K562 (cell line): ENCODE measurements around the gene DNAJC12. TPM values are rescaled to one million over a fixed set of nuclear protein-coding genes. Genes with fewer than 3 reads are reported as not detected.

Source experiments
- BACH1 ChIP-seq: fragments of 200-800 bp; sonication (Bioruptor generic); IDR thresholded peaks from 2 replicates; pipeline ENCODE4 v1.6.1; 2016; ENCODE audit warnings: missing genetic modification characterization, missing compliant biosample characterization
- BRCA1 ChIP-seq, 2 experiments: fragments of 450-650 bp in 1 of 2; sonication (generic) in 1 of 2; formaldehyde crosslinking in 1 of 2; IDR thresholded peaks; 2 replicates each; pipeline versions ENCODE4 v1.5.0 to v1.6.1; 2017 to 2020; ENCODE audit warnings: mild to moderate bottlenecking in 1 of 2, missing genetic modification reagents in 1 of 2
- NFIX ChIP-seq: fragments of 250-450 bp; sonication (Bioruptor Pico); IDR thresholded peaks from 2 replicates; pipeline ENCODE4 v1.4.0; 2020; ENCODE audit warnings: low read depth, mild to moderate bottlenecking, moderate library complexity
- RFX5 ChIP-seq: IDR thresholded peaks from 2 replicates; pipeline ENCODE4 v1.6.1; 2011; ENCODE audit warnings: low read depth, mild to moderate bottlenecking, improper control_type of control experiment, low read length
- SMARCA5 ChIP-seq: fragments of 450-650 bp; IDR thresholded peaks from 2 replicates; pipeline ENCODE4 v1.6.1; 2016
- TAF7 ChIP-seq: fragments of 450-650 bp; IDR thresholded peaks from 2 replicates; pipeline ENCODE4 v1.6.1; 2016; ENCODE audit warnings: missing genetic modification characterization, missing compliant biosample characterization
- ZNF668 ChIP-seq: fragments of 250-450 bp; sonication (Bioruptor Pico); IDR thresholded peaks from 2 replicates; pipeline ENCODE4 v1.8.0; 2022; ENCODE audit warnings: mild to moderate bottlenecking, inconsistent platforms
- ZNF79 ChIP-seq: fragments of 250-450 bp; sonication (Bioruptor Pico); IDR thresholded peaks from 2 replicates; pipeline ENCODE4 v1.4.0; 2020; ENCODE audit warnings: low read depth, mild to moderate bottlenecking, moderate library complexity
- polyA plus RNA-seq, 8 experiments: library from polyadenylated mRNA; depleted of rRNA in 4 of 8; stranded (reverse) in 5 of 8; unstranded in 3 of 8; fragments of >200 nt; fragmentation: Nextera tagmentation in 2 of 8; fragmentation: Illumina TruSeq in 1 of 8; extraction: Ambion mirVana in 2 of 8; extraction: Trizol in 1 of 8; gene quantifications; 2 replicates each; pipeline versions ENCODE4 v1.2.1 to v1.2.3, GENCODE V29; 2011 to 2014; ENCODE audit warnings: inconsistent platforms in 1 of 8, missing spikeins in 1 of 8
- total RNA-seq, 7 experiments: library from RNA; depleted of rRNA in 6 of 7; stranded (reverse); fragments of >200 nt in 6 of 7; fragmentation: Illumina TruSeq in 2 of 7; extraction: Trizol in 2 of 7; gene quantifications; 2 replicates each; pipeline versions ENCODE4 v1.2.1 to v1.2.3, GENCODE V29; 2011 to 2021; ENCODE audit warnings: low replicate concordance in 1 of 7
- TF ChIP-seq, protein P1 (sequence below): sonication (generic); formaldehyde crosslinking; IDR thresholded peaks from 2 replicates; pipeline ENCODE4 v1.8.0; 2022; ENCODE audit warnings: missing genetic modification reagents, mild to moderate bottlenecking, borderline replicate concordance
- TF ChIP-seq, protein P2 (sequence below): sonication (generic); formaldehyde crosslinking; IDR thresholded peaks from 2 replicates; pipeline ENCODE4 v1.8.0; 2023; ENCODE audit warnings: mild to moderate bottlenecking, missing genetic modification reagents
- TF ChIP-seq, protein P3 (sequence below): IDR thresholded peaks from 2 replicates; pipeline ENCODE4 v1.6.1; 2016; ENCODE audit warnings: missing genetic modification characterization, missing compliant biosample characterization
- TF ChIP-seq, protein P4 (sequence below): fragments of 250-450 bp; sonication (Bioruptor Pico); IDR thresholded peaks from 2 replicates; pipeline ENCODE4 v1.8.0; 2022; ENCODE audit warnings: inconsistent platforms
- TF ChIP-seq, protein P5 (sequence below): IDR thresholded peaks from 2 replicates; pipeline ENCODE4 v1.6.1; 2014; ENCODE audit warnings: antibody characterized with exemption

DNAJC12 gene
- total and polyA plus RNA-seq, 9 of the 15 experiments (the other 6 are each of a cell fraction or from before 2014, with no cell fraction given), result 7.4 to 95.9 (median 68.5) TPM

DNA sequence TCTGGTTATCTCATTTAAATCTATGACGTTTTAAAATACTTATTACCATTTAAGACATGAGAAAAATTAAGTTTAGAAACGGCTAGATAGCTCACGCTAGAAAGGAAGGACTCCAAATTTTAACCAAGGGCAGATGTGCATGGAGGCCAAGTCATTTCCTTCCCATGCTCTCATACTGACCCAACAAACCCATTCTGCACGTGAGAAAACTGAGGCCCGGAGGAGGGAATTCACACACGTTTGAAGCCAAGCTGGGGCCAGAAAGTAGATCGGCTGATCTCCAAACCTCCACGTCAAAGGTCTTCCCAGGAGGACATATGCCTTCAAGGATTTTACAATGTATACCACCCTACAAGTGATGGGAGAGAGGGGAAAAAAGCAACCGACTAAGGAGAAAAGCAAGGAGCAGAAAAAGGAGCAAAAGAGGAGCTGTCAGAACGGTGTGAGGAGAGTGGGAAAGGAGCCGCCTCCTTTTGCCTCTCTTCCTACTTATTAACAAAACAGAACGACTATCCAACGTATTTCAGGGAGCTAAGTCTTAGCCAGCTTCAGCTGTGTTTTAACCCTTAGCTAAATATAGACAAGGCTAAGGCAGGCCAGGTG, 45.8 kb upstream of the DNAJC12 start (continued):
- TF ChIP-seq, protein P1, sequence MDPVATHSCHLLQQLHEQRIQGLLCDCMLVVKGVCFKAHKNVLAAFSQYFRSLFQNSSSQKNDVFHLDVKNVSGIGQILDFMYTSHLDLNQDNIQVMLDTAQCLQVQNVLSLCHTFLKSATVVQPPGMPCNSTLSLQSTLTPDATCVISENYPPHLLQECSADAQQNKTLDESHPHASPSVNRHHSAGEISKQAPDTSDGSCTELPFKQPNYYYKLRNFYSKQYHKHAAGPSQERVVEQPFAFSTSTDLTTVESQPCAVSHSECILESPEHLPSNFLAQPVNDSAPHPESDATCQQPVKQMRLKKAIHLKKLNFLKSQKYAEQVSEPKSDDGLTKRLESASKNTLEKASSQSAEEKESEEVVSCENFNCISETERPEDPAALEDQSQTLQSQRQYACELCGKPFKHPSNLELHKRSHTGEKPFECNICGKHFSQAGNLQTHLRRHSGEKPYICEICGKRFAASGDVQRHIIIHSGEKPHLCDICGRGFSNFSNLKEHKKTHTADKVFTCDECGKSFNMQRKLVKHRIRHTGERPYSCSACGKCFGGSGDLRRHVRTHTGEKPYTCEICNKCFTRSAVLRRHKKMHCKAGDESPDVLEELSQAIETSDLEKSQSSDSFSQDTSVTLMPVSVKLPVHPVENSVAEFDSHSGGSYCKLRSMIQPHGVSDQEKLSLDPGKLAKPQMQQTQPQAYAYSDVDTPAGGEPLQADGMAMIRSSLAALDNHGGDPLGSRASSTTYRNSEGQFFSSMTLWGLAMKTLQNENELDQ (CRISPR knock-in tag), result no peak
- no peak for TF ChIP-seq ZNF79
- no peak for TF ChIP-seq BRCA1 (IDR thresholded peaks at IDR 0.05)
- TF ChIP-seq BRCA1 (CRISPR knock-in tag; IDR thresholded peaks at IDR 0.05), result no peak
- no peak for TF ChIP-seq NFIX (CRISPR knock-in tag)
- TF ChIP-seq SMARCA5, result 0 out of 2 replicates have a peak, but pooled peaks have one; percentile 46
- TF ChIP-seq, protein P2, sequence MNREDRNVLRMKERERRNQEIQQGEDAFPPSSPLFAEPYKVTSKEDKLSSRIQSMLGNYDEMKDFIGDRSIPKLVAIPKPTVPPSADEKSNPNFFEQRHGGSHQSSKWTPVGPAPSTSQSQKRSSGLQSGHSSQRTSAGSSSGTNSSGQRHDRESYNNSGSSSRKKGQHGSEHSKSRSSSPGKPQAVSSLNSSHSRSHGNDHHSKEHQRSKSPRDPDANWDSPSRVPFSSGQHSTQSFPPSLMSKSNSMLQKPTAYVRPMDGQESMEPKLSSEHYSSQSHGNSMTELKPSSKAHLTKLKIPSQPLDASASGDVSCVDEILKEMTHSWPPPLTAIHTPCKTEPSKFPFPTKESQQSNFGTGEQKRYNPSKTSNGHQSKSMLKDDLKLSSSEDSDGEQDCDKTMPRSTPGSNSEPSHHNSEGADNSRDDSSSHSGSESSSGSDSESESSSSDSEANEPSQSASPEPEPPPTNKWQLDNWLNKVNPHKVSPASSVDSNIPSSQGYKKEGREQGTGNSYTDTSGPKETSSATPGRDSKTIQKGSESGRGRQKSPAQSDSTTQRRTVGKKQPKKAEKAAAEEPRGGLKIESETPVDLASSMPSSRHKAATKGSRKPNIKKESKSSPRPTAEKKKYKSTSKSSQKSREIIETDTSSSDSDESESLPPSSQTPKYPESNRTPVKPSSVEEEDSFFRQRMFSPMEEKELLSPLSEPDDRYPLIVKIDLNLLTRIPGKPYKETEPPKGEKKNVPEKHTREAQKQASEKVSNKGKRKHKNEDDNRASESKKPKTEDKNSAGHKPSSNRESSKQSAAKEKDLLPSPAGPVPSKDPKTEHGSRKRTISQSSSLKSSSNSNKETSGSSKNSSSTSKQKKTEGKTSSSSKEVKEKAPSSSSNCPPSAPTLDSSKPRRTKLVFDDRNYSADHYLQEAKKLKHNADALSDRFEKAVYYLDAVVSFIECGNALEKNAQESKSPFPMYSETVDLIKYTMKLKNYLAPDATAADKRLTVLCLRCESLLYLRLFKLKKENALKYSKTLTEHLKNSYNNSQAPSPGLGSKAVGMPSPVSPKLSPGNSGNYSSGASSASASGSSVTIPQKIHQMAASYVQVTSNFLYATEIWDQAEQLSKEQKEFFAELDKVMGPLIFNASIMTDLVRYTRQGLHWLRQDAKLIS, result no peak; the same call in 1 of the 2 replicates
- TF ChIP-seq BACH1, result peak; percentile 54; the same call in 1 of the 2 replicates
- TF ChIP-seq, protein P3, sequence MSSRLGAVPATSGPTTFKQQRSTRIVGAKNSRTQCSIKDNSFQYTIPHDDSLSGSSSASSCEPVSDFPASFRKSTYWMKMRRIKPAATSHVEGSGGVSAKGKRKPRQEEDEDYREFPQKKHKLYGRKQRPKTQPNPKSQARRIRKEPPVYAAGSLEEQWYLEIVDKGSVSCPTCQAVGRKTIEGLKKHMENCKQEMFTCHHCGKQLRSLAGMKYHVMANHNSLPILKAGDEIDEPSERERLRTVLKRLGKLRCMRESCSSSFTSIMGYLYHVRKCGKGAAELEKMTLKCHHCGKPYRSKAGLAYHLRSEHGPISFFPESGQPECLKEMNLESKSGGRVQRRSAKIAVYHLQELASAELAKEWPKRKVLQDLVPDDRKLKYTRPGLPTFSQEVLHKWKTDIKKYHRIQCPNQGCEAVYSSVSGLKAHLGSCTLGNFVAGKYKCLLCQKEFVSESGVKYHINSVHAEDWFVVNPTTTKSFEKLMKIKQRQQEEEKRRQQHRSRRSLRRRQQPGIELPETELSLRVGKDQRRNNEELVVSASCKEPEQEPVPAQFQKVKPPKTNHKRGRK (tag), result peak; percentile 71
- TF ChIP-seq, protein P4, sequence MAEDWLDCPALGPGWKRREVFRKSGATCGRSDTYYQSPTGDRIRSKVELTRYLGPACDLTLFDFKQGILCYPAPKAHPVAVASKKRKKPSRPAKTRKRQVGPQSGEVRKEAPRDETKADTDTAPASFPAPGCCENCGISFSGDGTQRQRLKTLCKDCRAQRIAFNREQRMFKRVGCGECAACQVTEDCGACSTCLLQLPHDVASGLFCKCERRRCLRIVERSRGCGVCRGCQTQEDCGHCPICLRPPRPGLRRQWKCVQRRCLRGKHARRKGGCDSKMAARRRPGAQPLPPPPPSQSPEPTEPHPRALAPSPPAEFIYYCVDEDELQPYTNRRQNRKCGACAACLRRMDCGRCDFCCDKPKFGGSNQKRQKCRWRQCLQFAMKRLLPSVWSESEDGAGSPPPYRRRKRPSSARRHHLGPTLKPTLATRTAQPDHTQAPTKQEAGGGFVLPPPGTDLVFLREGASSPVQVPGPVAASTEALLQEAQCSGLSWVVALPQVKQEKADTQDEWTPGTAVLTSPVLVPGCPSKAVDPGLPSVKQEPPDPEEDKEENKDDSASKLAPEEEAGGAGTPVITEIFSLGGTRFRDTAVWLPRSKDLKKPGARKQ, result no peak
- TF ChIP-seq RFX5, result no peak
- TF ChIP-seq TAF7, result no peak
- no peak for TF ChIP-seq ZNF668 (CRISPR knock-in tag)
- TF ChIP-seq, protein P5, sequence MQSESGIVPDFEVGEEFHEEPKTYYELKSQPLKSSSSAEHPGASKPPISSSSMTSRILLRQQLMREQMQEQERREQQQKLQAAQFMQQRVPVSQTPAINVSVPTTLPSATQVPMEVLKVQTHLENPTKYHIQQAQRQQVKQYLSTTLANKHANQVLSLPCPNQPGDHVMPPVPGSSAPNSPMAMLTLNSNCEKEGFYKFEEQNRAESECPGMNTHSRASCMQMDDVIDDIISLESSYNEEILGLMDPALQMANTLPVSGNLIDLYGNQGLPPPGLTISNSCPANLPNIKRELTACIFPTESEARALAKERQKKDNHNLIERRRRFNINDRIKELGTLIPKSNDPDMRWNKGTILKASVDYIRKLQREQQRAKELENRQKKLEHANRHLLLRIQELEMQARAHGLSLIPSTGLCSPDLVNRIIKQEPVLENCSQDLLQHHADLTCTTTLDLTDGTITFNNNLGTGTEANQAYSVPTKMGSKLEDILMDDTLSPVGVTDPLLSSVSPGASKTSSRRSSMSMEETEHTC, result no peak
